OCI-M2 (cell line): ENCODE results near the gene TMEM209.
"Not testable (repeated sequence)": the region's sequence is repeated elsewhere in the genome, so short reads cannot be mapped to it uniquely, and the experiment has no call there.

Experiments
- DNase-seq: peaks from one replicate; lab custom pipeline; 2025; ENCODE audit not compliant: unreplicated experiment; lab: John Stamatoyannopoulos, UW

The TMEM209 gene

GRCh38 chr7:130218806-130219620 is 13.8 kb upstream of the TMEM209 start:
- DNase-seq: no peak

DNA sequence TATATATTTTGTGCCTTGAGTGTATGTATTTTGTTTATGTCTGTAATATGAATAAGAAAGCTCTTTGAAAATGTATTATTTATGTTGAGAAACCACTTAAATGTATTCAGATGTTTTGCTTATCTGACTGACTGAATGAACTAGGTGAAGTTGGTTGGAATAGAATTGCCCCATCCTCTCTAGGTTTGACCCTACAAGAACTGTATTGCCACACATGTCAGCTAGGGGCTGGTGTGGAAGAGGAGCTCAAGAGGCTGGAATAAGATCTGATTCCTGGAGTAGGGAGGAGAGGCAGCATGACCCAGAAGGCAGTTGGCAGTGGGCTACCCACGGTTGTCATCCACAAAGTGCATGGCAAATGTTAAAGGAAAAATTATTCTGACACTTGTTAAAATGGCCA is 11.5 kb upstream of the TMEM209 start:
- no peak for DNase-seq

GRCh38 chr7:130216025-130216424 is 10.8 kb upstream of the TMEM209 start:
- DNase-seq: no peak

DNA sequence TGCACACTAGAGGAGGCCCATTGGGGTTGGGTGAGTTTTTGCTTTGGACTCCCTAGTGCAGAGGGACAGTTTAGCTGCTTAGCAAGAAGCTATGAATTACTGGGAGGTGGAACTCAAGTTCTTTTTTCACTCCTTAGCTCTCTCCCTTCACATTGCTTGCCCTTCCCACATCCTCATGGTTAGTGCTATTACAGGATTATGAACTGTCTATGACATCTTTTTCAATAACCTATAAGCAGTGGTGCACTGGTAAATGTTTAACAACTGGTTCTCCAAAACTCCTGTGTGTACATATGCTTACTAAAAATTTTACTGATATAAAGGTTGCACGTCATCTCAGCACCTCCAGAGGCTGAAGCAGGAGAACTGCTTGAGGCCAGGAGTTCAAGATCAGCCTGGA is 8.6 kb upstream of the TMEM209 start:
- no peak for DNase-seq

DNA sequence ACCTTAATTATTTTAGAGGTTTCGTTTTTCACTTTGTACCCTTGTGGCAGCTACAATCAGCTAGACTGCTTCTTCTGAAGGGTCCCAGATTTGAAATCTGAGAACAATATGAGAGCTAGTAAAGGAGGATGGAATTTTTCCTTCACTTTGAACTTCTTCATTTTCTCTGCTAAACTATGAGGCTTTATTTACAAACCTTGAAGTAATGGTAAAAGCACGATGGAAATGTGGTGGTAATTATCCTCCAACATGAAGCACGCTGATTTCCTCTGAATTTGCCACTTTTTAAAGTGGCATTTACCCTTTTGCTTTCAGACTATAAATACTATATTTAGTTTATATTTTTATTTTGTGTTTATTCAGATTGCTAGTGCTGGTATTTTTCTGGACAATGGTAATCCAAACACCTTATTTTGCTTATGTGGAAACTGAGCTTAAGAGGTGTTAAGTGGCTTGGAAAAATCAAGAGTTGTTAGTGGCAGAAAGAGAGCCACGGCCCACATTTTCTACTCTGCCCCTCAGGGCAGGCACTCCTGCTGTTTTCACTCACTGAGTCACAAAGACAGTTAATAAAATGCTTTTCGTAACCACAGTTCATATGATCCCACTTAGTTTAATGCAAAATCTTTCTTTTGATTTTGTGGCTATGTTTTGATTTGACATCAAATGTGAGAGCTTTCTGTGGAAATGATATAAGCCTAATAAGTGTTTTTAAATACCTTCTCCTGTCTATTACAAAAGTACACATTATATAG is 5.2 kb upstream of the TMEM209 start:
- DNase-seq: no peak

- DNase-seq: no peak
Measured at GRCh38 chr7:130208516-130208915, 3.3 kb upstream of the TMEM209 start.

GRCh38 chr7:130207642-130208041 is 2.4 kb upstream of the TMEM209 start, which contains the start of gene SSMEM1:
TSS of gene SSMEM1 (plus strand) at chr7:130207860. CDS start at chr7:130207911, 51 bp downstream.
- no peak for DNase-seq

DNA sequence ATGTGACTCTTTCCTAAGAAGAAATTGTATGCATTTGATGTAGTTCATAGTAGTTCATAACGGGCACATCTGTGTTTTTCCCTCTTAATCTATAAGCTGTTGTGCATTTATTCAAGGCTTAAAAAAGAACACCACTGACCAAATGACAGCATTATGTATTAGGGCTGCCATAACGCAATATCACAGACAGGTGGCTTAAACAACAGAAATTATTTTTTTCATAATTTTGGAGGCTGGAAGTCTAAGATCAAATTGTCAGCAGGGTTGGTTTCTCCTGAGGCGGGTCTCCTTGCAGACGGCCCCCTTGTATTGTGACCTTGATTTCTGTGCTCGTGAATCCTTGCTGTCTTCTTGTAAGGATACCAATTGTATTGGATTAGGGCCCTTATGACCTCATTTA is 1.8 kb upstream of the TMEM209 start:
- DNase-seq: no peak

- no peak for DNase-seq
Measured at GRCh38 chr7:130201796-130202195, 3.4 kb downstream of the TMEM209 start.

GRCh38 chr7:130197094-130197493 is 8.1 kb downstream of the TMEM209 start:
- DNase-seq: no peak

DNA sequence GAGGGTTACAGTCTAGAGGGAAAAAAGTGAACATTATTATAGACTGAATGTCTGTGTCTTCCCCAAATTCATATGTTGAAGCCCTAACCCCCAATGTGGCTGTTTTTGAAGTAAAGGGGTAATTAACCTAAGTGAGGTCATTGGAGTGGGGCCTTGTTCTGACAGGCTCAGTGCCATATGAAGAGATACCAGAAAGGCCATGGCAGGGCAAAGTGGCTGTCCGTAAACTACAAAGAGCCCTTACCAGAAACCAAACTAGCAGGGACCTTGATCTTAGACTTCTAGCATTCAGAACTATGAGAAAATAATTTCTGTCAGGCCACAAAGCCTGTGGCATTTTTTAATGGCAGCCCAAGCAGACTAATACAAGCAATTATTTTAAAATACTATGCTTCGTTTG is 8.7 kb downstream of the TMEM209 start:
- no peak for DNase-seq

GRCh38 chr7:130195396-130195795 is 9.8 kb downstream of the TMEM209 start:
- no peak for DNase-seq

DNA sequence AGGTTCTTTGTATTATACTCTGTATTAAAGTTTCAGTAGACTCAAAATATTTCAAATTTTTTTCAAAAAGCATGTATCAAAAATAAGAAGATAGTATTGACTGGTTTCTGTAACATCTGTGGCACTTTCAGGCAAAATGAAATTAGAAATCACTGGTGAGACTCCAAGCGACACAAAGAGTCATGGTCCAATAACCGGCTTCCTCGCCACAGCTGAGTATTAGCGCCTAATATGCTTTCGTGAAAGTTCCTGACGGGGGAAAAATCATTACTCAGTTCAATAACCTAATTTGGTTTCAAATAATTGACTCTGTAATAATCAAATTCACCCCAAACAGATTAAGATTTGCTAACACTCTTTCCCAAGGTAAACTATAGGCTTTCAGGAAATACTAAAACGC is 13.4 kb downstream of the TMEM209 start:
- DNase-seq: no peak

GRCh38 chr7:130189343-130189742 is 15.9 kb downstream of the TMEM209 start:
- DNase-seq: no peak

DNA sequence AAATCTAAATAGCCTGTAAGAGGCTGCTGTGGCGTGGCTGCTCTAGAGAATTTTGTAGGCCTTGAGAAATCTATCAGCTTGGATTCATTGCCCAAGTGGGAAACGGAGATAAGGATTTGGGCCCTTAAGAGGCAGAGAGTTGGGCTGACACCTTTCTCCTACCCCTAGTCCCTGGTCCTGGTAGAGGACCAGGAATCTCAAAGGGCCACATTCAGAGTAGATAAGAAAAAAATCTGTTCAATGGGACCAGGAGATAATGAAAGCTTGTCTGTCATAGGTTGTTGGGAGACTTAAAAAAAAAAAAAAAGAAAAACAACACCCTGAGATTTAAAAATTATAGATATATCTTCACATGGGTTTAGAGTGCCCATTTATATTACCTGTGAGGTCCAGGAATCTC is 17.8 kb downstream of the TMEM209 start:
- no peak for DNase-seq

DNA sequence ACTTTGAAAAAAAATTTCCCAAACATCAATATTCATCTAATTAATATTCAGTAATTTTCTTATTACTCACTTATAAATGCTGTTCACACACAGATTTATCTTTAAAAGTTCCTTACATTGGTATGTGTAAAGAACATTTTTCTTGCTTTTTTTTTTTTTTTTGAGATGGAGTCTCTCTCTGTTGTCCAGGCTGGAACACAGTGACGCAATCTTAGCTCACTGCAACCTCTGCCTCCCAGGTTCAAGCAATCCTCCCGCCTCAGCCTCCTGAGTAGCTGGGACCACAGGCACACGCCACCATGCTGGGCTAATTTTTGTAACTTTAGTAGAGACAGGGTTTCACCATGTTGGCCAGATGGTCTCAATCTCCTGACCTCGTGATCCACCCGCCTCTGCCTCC is 20.9 kb downstream of the TMEM209 start:
- not testable (repeated sequence) for DNase-seq

DNA sequence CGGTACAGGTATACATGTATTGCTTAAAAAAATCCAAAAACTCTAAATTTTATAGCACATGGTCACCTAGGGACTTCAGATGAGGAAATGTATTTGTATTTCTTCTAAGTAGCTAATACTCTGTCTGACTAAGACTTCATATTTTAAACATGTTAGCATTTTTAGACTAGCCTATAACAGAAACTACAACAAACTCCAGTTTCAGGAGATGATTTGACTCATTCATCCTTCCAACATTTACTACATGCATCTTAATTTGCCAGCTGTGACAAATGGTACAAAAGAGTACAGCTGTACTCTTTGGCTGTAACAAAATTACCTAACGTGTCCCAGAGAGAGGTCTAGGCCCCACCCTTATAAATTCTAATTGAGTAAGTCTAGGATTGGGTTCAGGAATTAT is 22.2 kb downstream of the TMEM209 start:
- DNase-seq: no peak

DNA sequence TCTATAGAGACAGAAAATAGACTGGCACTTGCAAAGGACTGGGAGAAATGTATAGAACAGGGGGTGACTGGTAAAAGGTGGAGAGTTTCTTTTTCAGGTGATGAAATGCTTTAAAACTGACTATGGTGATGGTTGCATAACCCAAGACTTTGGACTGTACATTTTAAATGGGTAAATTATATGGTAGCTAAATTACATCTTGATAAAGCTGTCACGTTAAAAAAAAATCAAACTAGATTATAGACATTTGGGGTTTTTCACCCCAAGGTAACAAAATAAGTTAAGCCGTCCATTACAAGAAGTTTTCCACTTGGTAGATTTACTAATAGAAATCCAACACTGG is 24.0 kb downstream of the TMEM209 start:
- DNase-seq: no peak

DNA sequence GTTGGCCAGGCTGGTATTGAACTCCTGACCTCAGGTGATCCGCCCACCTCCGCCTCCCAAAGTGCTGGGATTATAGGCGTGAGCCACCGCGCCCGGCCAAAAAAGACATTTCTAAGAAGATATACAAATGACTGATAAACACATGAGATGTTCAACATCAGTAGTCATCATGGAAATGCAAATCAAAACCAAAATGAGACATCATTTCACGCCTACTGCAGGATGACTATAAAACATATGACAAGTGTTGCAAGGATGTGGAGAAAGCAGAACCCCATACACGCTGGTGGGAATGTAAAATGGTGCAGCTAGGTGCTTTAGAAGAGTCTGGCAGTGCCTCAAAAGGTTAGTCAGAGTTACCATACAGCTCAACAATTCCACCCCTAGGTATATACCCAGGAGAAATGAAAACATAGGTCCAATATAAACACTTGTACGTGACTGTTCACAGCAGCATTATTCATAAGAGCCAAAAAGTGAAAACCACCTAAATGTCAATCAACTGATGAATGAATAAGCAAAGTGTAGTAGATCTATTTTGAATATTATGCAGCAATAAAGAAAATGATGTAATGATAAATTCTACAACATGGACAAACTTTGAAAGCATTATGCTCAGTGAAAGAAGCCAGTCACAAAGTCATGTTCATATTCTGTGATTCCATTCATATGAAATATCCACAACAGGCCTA is 24.5 kb downstream of the TMEM209 start:
- DNase-seq: no peak

GRCh38 chr7:130179631-130180030 is 25.6 kb downstream of the TMEM209 start:
- no peak for DNase-seq

DNA sequence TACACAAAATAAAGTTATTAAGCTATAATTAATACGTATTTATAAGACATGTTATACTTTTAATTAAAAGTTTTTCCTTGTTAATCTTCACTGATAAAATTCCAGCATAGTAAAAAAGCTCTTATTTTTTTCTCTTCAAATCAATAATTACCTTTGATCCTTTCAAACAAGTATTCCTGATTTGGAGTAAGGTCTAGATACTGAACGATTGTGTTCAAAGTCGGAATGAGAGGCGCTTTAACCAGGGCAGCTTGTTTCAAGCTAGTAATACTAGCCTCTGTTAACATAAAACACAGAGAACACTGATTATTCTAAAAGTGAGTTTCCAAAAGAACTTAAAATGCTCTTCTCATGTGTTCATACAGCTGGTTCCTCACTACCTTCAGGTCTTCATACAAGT is 27.0 kb downstream of the TMEM209 start:
- DNase-seq: no peak
